Measurements from ENCODE around the gene EEF2K.

DNA sequence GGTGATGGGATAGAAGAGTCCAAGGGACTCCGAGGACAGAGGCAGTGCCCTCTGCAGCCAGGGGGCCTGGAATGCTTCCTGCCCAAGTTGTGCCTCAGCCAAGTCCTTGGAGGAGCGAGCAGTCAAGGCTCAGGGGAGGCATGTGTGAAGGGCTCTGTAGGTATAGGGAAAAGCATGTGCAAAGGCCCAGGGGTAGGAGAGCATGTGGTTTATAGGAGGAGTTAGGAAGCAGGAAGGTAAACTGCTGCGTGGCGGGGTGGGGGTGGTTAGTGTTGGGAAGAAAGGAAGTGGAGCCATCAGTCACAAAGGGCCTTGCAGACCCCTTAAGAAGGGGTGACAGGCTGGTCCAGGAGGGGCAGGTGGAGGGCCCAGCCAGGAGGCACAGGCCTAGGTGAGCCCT, 98.3 kb downstream of the EEF2K start:
- TF ChIP-seq, protein P1, sequence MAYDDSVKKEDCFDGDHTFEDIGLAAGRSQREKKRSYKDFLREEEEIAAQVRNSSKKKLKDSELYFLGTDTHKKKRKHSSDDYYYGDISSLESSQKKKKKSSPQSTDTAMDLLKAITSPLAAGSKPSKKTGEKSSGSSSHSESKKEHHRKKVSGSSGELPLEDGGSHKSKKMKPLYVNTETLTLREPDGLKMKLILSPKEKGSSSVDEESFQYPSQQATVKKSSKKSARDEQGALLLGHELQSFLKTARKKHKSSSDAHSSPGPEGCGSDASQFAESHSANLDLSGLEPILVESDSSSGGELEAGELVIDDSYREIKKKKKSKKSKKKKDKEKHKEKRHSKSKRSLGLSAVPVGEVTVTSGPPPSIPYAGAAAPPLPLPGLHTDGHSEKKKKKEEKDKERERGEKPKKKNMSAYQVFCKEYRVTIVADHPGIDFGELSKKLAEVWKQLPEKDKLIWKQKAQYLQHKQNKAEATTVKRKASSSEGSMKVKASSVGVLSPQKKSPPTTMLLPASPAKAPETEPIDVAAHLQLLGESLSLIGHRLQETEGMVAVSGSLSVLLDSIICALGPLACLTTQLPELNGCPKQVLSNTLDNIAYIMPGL (CRISPR knock-in tag; IDR thresholded peaks at IDR 0.05; ENCODE audit: borderline replicate concordance) = no peak
- TF ChIP-seq, protein P2, sequence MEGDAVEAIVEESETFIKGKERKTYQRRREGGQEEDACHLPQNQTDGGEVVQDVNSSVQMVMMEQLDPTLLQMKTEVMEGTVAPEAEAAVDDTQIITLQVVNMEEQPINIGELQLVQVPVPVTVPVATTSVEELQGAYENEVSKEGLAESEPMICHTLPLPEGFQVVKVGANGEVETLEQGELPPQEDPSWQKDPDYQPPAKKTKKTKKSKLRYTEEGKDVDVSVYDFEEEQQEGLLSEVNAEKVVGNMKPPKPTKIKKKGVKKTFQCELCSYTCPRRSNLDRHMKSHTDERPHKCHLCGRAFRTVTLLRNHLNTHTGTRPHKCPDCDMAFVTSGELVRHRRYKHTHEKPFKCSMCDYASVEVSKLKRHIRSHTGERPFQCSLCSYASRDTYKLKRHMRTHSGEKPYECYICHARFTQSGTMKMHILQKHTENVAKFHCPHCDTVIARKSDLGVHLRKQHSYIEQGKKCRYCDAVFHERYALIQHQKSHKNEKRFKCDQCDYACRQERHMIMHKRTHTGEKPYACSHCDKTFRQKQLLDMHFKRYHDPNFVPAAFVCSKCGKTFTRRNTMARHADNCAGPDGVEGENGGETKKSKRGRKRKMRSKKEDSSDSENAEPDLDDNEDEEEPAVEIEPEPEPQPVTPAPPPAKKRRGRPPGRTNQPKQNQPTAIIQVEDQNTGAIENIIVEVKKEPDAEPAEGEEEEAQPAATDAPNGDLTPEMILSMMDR (IDR thresholded peaks at IDR 0.05) = no peak
- TF ChIP-seq, protein P3, sequence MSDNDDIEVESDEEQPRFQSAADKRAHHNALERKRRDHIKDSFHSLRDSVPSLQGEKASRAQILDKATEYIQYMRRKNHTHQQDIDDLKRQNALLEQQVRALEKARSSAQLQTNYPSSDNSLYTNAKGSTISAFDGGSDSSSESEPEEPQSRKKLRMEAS (IDR thresholded peaks at IDR 0.05) = no peak
- TF ChIP-seq CHD2 (IDR thresholded peaks at IDR 0.05; ENCODE audit: low read length, partially characterized antibody) (no peak), EP300 (IDR thresholded peaks at IDR 0.05) (no peak), POLR2AphosphoS2 (conservative IDR thresholded peaks at IDR 0.05; ENCODE audit: low read length) (no peak), POLR2A (IDR thresholded peaks at IDR 0.05; ENCODE audit: low read length) (no peak), KDM1A (IDR thresholded peaks at IDR 0.05; ENCODE audit: low read depth) (no peak), CEBPB (IDR thresholded peaks at IDR 0.05) (no peak), JUNB (IDR thresholded peaks at IDR 0.05) (no peak), CHD4 (IDR thresholded peaks at IDR 0.05; ENCODE audit: borderline replicate concordance) (no peak), RFX5 (IDR thresholded peaks at IDR 0.05) (no peak)
- TF ChIP-seq, protein P4, sequence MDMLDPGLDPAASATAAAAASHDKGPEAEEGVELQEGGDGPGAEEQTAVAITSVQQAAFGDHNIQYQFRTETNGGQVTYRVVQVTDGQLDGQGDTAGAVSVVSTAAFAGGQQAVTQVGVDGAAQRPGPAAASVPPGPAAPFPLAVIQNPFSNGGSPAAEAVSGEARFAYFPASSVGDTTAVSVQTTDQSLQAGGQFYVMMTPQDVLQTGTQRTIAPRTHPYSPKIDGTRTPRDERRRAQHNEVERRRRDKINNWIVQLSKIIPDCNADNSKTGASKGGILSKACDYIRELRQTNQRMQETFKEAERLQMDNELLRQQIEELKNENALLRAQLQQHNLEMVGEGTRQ (IDR thresholded peaks at IDR 0.05) = no peak
